Astrocyte of the spinal cord (primary cell): ENCODE results near the gene PIEZO1.

Experiments
- DNase-seq: peaks from one replicate; pipeline ENCODE4 v3.0.0; 2011; ENCODE audit warnings: low read depth, low spot score
- H3K4me3 ChIP-seq: 2 replicates; pipeline ENCODE4 v1.5.1; 2011; ENCODE audit warnings: low read depth, mild to moderate bottlenecking, low read length, moderate library complexity
- in situ Hi-C: cut with HindIII; loops from 2 replicates; pipeline ENCODE4 v1.10.0; 2017; ENCODE audit warnings: low sequenced_read_pairs
- TF ChIP-seq, protein P1 (sequence below): IDR thresholded peaks from 2 replicates; pipeline ENCODE4 v1.5.1; 2012; ENCODE audit warnings: low read depth, mild to moderate bottlenecking, low read length, inconsistent platforms

The PIEZO1 gene

DNA sequence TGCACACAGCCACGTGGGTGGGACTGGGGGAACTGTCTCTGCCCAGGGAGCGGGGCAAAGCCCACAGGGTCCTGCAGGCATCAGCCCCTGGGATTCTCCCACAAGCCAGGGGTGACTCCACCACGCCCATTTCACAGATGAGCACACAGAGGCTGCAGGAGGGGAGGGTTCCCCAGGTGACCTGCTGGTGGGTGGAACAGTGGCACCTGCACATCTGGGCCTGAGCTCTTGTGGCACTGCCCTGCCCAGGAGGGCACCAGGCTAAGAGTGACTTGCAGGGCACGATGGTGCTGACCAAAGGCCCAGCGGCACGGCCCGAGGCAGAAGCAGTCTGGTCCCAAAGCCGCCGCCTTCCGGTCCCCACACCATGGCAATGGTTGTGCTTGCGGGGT lies 23.9 kb downstream of the PIEZO1 start:
- TF ChIP-seq, protein P1, sequence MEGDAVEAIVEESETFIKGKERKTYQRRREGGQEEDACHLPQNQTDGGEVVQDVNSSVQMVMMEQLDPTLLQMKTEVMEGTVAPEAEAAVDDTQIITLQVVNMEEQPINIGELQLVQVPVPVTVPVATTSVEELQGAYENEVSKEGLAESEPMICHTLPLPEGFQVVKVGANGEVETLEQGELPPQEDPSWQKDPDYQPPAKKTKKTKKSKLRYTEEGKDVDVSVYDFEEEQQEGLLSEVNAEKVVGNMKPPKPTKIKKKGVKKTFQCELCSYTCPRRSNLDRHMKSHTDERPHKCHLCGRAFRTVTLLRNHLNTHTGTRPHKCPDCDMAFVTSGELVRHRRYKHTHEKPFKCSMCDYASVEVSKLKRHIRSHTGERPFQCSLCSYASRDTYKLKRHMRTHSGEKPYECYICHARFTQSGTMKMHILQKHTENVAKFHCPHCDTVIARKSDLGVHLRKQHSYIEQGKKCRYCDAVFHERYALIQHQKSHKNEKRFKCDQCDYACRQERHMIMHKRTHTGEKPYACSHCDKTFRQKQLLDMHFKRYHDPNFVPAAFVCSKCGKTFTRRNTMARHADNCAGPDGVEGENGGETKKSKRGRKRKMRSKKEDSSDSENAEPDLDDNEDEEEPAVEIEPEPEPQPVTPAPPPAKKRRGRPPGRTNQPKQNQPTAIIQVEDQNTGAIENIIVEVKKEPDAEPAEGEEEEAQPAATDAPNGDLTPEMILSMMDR: no peak
- in situ Hi-C loops: no loop called here

DNA sequence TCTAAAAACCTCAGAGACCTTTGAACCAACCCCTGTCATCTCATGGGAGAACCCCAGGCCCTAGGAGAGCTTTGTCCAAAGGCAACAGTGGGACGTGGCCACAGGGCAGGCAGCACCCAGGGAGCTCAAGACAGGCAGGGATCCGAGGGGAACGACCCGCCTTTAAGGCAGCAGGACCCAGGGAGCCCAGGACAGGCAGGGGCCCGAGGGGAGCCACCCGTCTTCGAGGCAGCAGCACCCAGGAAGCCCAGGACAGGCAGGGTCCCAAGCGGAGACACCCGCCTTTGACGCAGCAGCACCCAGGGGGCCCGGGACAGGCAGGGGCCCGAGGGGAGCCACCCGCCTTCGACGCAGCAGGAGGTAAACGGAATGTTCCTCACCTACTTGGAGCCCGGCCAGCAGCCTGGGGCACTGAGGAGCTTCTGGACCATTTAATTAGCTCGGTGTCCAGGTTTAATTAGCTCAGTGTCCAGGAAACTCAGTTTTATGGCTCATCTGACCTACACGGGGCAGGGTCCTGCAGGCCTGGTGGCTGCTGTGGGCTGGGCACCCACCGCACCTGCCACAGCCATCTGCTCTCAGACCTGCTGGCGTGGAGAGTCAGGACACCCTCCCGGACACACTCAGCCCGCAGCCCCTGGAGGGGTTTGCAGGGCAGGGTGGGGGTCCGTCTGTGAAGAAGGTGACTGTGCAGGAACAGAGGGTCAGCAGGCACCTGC lies 24.4 kb downstream of the PIEZO1 start:
- no peak overlapping the region for H3K4me3 ChIP-seq
- in situ Hi-C loops: no loop called here
- no peak for DNase-seq
- TF ChIP-seq, protein P1: no peak

More for the DNA sequence above, 23.9 kb downstream of the PIEZO1 start:
- no peak for DNase-seq
- no peak overlapping the region for H3K4me3 ChIP-seq

DNA sequence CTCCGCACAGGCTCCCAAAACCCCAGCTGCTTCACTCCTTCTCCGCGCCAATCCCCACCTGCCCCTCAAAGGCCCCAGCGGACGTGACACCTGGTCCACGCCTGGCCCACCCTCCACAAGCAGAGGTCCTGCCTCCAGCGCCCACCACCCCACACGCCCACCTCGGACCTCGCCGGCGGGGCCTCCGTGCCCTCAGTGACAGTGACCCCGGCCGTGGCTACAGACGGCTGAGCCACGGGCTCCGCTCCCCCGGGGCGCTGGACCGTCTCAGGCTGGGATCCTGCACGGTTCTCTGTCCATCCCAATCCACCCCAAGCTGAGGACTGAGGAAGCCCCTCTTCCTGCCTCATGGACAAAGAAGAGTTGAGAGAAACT lies 25.1 kb downstream of the PIEZO1 start:
- no peak for DNase-seq
- in situ Hi-C loops: no loop called here
- TF ChIP-seq, protein P1: no peak
- H3K4me3 ChIP-seq: no peak overlapping the region

DNA sequence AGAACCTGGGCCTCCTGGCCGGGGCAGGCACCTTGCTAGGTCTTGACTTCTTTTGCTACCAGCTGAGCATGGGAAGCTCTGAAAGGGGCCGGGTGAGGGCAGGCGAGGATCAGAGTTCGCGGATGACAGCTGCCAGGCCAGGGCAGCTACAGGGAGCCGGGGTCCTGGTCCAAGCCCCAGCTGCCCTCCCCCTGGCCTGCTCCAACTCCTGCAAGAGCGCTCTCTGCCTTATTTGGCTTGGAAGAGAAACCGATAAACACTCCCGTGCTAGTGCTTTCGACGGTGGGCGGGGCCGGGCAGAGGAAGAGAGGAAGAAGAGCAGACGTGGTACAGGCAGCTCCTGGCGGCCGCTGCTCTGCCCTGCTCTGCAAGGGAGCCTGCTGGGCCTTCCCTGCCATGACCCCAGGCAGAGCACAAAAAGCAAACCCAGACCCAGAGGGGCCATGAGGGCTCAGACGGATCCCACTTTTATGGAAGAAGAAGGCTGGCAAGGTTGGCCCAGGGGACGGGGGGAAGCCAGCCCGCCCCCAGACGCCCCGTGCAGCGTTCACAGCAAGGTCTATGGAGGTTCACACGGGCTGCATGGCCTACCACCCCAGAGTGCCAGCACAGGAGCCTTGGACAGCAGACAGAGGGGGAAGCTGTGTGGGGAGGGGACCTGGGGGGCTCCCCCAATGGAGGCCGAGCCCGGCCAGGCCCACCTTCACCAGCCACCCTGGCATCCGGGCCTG lies 25.6 kb downstream of the PIEZO1 start:
- TF ChIP-seq, protein P1: no peak
- no peak overlapping the region for H3K4me3 ChIP-seq
- DNase-seq: peak; percentile 39
- in situ Hi-C loops: no loop called here

DNA sequence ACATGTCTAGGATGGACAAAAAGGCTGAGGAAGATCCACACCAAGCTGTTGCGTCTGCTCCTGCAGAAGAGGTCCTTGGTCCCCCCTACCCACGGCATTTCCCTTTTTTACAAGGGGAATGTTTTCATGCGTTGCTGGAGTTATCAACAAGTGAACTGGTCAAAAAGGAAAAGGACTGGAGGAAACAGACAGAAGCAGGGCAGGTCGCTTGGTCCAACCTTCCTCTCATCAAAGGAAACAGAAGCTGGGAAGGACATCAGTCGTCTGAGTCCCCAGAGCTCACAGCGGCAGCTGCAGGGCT lies 26.1 kb downstream of the PIEZO1 start:
- no peak for DNase-seq
- H3K4me3 ChIP-seq: no peak overlapping the region
- TF ChIP-seq, protein P1: no peak
- in situ Hi-C loops: no loop called here

DNA sequence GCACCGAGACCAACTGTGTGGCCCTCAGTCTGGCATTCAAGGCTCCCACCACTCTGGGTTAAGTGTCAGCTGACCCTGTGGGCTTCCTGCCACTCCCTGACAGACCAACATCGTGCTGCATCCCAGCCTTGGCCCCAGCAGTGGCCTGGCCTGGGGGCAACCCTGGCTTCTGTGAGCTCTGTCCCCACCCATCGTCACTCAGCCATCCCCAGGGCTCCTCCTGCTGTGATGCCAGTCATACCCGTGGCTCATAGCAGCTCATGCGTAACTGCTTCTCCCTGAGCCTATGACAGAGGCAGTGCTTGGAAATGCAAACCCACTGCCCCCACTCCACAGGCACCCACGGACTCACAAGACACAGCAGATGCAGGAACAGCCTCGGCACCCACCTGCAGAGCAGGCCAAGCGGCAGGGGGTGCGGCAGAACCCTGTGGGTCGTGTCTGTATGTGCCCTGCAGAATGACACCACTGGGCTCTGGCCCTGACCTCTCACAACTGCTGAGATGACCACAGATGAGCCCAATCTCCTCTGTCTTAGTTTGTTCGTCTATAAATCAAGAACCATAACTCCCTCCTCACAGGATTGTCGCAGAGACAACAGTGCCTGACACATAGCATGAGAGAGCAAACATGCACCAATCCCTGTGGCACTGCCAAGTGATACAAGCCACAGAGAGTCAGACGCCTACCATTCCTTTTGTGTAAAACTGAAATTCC lies 26.6 kb downstream of the PIEZO1 start:
- H3K4me3 ChIP-seq: no peak overlapping the region
- DNase-seq: no peak
- in situ Hi-C loops: no loop called here
- TF ChIP-seq, protein P1: no peak
